Endodermal cell (in vitro differentiated cells): ENCODE data around the gene NLGN3. TPM values are rescaled to one million over a fixed set of nuclear protein-coding genes. Genes with fewer than 3 reads are reported as not detected.
A peak's percentile ranks its signal among the peaks of the same experiment; 100 is the strongest.

Experiments
- DNase-seq: peaks from one replicate; pipeline ENCODE4 v3.0.0-alpha.2; 2017
- H3K27ac ChIP-seq: 2 replicates; pipeline ENCODE4 v1.5.1; 2013; ENCODE audit warnings: mild to moderate bottlenecking, low read depth, low read length, moderate library complexity
- H3K27me3 ChIP-seq: 2 replicates; pipeline ENCODE4 v1.6.1; 2013; ENCODE audit warnings: mild to moderate bottlenecking, low read length, moderate library complexity; ENCODE audit not compliant: insufficient read depth, control insufficient read depth, poor library complexity, severe bottlenecking
- H3K36me3 ChIP-seq: 2 replicates; pipeline ENCODE4 v1.7.0; 2013; ENCODE audit warnings: mild to moderate bottlenecking, low read length, moderate library complexity; ENCODE audit not compliant: control insufficient read depth, insufficient read depth
- H3K4me1 ChIP-seq: one replicate; pipeline ENCODE4 v1.7.0; 2013; ENCODE audit warnings: low read length; ENCODE audit not compliant: control insufficient read depth, insufficient read depth
- H3K4me3 ChIP-seq: 2 replicates; pipeline ENCODE4 v1.5.1; 2013; ENCODE audit warnings: mild to moderate bottlenecking, low read length, moderate library complexity
- H3K9ac ChIP-seq: 2 replicates; pipeline ENCODE4 v1.6.1; 2013; ENCODE audit warnings: mild to moderate bottlenecking, low read length, moderate library complexity; ENCODE audit not compliant: poor library complexity, severe bottlenecking; ENCODE audit errors: extremely low read depth
- H3K9me3 ChIP-seq: 2 replicates; pipeline ENCODE4 v1.6.1; 2013; ENCODE audit warnings: mild to moderate bottlenecking, low read length, moderate library complexity; ENCODE audit not compliant: control insufficient read depth
- H3K27ac Mint-ChIP-seq: 2 replicates; pipeline ENCODE4 v1.8.0; 2020; ENCODE audit warnings: mixed read lengths
- H3K27me3 Mint-ChIP-seq: 2 replicates; pipeline ENCODE4 v1.8.0; 2021; ENCODE audit warnings: mild to moderate bottlenecking, mixed read lengths; ENCODE audit not compliant: insufficient read depth
- H3K36me3 Mint-ChIP-seq: 2 replicates; pipeline ENCODE4 v1.8.0; 2020; ENCODE audit warnings: low read depth, mixed read lengths
- H3K4me1 Mint-ChIP-seq: 2 replicates; pipeline ENCODE4 v1.8.0; 2020; ENCODE audit warnings: mixed read lengths
- H3K4me3 Mint-ChIP-seq: 2 replicates; pipeline ENCODE4 v1.8.0; 2020; ENCODE audit warnings: mild to moderate bottlenecking, moderate library complexity, mixed read lengths
- H3K9me3 Mint-ChIP-seq: 2 replicates; pipeline ENCODE4 v1.8.0; 2020; ENCODE audit warnings: mild to moderate bottlenecking, mixed read lengths
- WGBS, 2 experiments: methylation state at CpG; one replicate each; pipeline versions ENCODE4 v1.1.5 to v1.1.7; 2013; ENCODE audit warnings: missing lambda C conversion rate in 2 of 2, mixed read lengths in 1 of 2; ENCODE audit not compliant: insufficient coverage in 1 of 2, insufficient read length in 1 of 2; 5-methylcytosine and 5-hydroxymethylcytosine counted together
- long read RNA-seq, 4 experiments: library from polyadenylated mRNA in 2 of 4; library from RNA in 1 of 4; library from capped mRNA in 1 of 4; stranded (forward) in 3 of 4; unstranded in 1 of 4; transcript quantifications; one replicate each; pipeline ENCODE4 v2.0.0, GENCODE V29; 2020 to 2021; ENCODE audit warnings: inconsistent platforms in 1 of 4
- polyA plus RNA-seq, 2 experiments: library from polyadenylated mRNA; stranded (reverse); fragments of 50-300 nt; gene quantifications; one replicate each; pipeline ENCODE4 v1.2.3, GENCODE V29; 2013
- total RNA-seq, 2 donors: library from RNA; stranded (reverse); fragmentation: NEBNext Ultra II Directional in 1 of 2; extraction: Animal tissue kit (Norgen Biotek cat#: 25700) in 1 of 2; gene quantifications; 2 replicates in 1 of 2; 3 replicates in 1 of 2; pipeline ENCODE4 v1.2.1, GENCODE V29; 2021
- TF ChIP-seq, protein P1 (sequence below): fragments of 200-600 bp; sonication (generic); conservative IDR thresholded peaks from 2 replicates; pipeline ENCODE4 v1.5.0; 2021; ENCODE audit warnings: antibody characterized with exemption, mild to moderate bottlenecking

The NLGN3 gene
- total RNA-seq: 1 to 10 TPM; 1.3 to 3.0 TPM
- polyA plus RNA-seq (2013, experiment 1 of 2): 22.8 TPM
- 22.0 TPM for polyA plus RNA-seq (2013, experiment 2 of 2)
- long read RNA-seq, experiment 1, partial matches to known transcripts: 0 of 3 reads
- long read RNA-seq, experiment 1, other reads (novel, unspliced or antisense): 2 of 3 reads
- long read RNA-seq, experiment 2, partial matches to known transcripts: 0 of 7 reads
- long read RNA-seq, experiment 2, other reads (novel, unspliced or antisense): 2 of 7 reads
- long read RNA-seq, experiment 3, partial matches to known transcripts: 0 of 2 reads
- long read RNA-seq, experiment 3, other reads (novel, unspliced or antisense): 1 of 2 reads
- long read RNA-seq, experiment 4: 0 reads

DNA sequence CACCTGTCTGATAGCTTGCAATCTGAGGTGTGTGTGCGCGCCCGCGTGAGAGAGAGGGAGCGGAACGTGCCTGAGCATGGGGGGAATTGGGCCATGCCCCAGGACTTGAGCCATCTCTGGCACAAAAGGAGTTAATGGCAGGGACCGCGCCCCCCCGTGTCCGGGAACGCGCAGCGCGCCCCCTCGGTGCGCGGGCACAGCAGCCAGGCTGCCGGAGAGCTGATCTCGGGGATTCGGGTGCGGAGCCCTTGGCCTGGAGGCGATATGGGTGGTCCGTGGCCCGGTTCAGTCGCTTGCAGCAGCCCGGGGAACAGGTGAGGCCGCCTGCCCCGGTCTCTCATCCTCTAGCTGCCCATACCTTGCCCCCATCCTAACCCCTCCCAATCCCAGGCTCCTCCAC, at the start of gene NLGN3:
NLGN3 (plus strand) TSS at position 191 of the 400 bp plus-strand sequence. CDS start 2,909 bp downstream, outside the sequence.
- Mint-ChIP-seq H3K27ac (no peak within 1 kb of the TSS), H3K27me3 (peaks cover 6% of the 10 kb centered on the region), H3K4me1 (peaks cover 7% of the 10 kb centered on the region), H3K36me3 (peaks cover 16% of the 10 kb centered on the region), H3K4me3 (peak within 1 kb of the TSS; percentile 25), H3K9me3 (peaks cover 54% of the 10 kb centered on the region)
- TF ChIP-seq, protein P1, sequence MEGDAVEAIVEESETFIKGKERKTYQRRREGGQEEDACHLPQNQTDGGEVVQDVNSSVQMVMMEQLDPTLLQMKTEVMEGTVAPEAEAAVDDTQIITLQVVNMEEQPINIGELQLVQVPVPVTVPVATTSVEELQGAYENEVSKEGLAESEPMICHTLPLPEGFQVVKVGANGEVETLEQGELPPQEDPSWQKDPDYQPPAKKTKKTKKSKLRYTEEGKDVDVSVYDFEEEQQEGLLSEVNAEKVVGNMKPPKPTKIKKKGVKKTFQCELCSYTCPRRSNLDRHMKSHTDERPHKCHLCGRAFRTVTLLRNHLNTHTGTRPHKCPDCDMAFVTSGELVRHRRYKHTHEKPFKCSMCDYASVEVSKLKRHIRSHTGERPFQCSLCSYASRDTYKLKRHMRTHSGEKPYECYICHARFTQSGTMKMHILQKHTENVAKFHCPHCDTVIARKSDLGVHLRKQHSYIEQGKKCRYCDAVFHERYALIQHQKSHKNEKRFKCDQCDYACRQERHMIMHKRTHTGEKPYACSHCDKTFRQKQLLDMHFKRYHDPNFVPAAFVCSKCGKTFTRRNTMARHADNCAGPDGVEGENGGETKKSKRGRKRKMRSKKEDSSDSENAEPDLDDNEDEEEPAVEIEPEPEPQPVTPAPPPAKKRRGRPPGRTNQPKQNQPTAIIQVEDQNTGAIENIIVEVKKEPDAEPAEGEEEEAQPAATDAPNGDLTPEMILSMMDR: no peak
- Histone ChIP-seq H3K27me3 (no peaks in the 10 kb centered on the region), H3K4me1 (no peaks in the 10 kb centered on the region), H3K9me3 (no peaks in the 10 kb centered on the region), H3K4me3 (peak within 1 kb of the TSS; percentile 69), H3K36me3 (no peaks in the 10 kb centered on the region), H3K9ac (no peak within 1 kb of the TSS), H3K27ac (peak within 1 kb of the TSS; percentile 32)
- DNase-seq: peak; percentile 66
- WGBS, 2 experiments: 4% methylated on average over 27 of the region's 28 CpGs; no CpG with 5 or more reads in 1 of the 2 experiments

DNA sequence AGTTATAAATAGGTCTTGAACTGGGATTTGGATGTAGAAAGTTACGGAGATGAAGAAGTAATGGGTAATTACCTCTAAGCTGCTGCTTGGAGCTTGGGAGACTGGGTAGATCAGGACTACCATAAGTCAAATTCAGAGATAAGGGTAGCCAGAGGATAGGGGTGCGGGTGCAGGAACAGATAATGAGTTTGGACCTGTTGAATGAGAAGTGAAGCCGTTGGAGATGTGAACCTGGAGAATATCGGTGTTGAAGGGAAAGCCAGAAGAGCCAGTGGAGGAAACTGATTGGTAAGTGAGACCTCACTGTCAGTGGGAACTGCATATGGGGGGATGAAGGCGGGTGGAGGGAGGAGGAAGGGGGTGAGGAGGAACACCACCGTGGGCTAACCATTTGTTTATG, 49.6 kb upstream of the NLGN3 start:
- no peaks in the 10 kb centered on the region for H3K9me3 ChIP-seq
- Mint-ChIP-seq H3K9me3 (peaks cover 55% of the 10 kb centered on the region), H3K4me3 (peak overlapping the region; percentile 70), H3K4me1 (peaks cover 13% of the 10 kb centered on the region), H3K36me3 (no peaks in the 10 kb centered on the region), H3K27ac (no peak overlapping the region), H3K27me3 (peaks cover 21% of the 10 kb centered on the region)
- TF ChIP-seq, protein P1: no peak
- H3K9ac ChIP-seq: peak overlapping the region; percentile 15
- no peaks in the 10 kb centered on the region for H3K4me1 ChIP-seq
- DNase-seq: no peak
- peak overlapping the region; percentile 82 for H3K4me3 ChIP-seq
- H3K36me3 ChIP-seq: no peaks in the 10 kb centered on the region
- H3K27me3 ChIP-seq: no peaks in the 10 kb centered on the region
- WGBS, 2 experiments: 43 to 47% methylated on average over 3 to 4 of the region's 6 CpGs
- no peak overlapping the region for H3K27ac ChIP-seq

DNA sequence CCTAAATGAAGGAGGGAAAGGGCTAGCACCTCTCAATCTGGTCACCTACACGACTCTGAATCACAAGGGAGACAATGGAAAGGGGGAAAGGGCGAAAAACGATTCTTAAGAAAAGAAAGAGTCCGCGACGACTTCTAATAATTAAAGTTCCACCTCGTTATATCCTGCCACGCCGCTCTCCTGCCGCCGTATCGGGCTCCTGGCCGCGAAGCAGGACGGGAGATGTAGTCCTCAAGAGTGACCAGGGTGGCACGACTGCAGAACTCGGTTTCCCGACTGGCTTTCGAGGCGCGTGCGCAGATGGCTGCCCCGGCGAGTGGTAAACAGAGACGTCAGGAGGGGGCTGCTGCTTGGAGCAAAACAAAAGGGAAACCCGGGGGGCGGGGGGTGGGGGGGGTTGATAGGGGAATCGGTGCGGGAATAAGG, 49.1 kb upstream of the NLGN3 start, which contains the start of gene FOXO4:
FOXO4 (plus strand) TSS at position 297 of the 426 bp plus-strand sequence. CDS start 678 bp downstream, outside the sequence.
- H3K4me1 Mint-ChIP-seq: peaks cover 16% of the 10 kb centered on the region
- H3K9me3 Mint-ChIP-seq: peaks cover 55% of the 10 kb centered on the region
- no peaks in the 10 kb centered on the region for H3K27me3 ChIP-seq
- H3K36me3 ChIP-seq: no peaks in the 10 kb centered on the region
- TF ChIP-seq, protein P1: no peak
- 0% methylated on average over 5 to 18 of the region's 29 CpGs for WGBS, 2 experiments
- no peaks in the 10 kb centered on the region for H3K36me3 Mint-ChIP-seq
- peak within 1 kb of the TSS; percentile 66 for H3K27ac Mint-ChIP-seq
- H3K4me1 ChIP-seq: no peaks in the 10 kb centered on the region
- H3K9me3 ChIP-seq: no peaks in the 10 kb centered on the region
- H3K4me3 ChIP-seq: peak within 1 kb of the TSS; percentile 85
- H3K27ac ChIP-seq: no peak within 1 kb of the TSS
- H3K9ac ChIP-seq: peak within 1 kb of the TSS; percentile 41
- peaks cover 24% of the 10 kb centered on the region for H3K27me3 Mint-ChIP-seq
- peak; percentile 95 for DNase-seq
- H3K4me3 Mint-ChIP-seq: peak within 1 kb of the TSS; percentile 70
